NCI-H187 treated with DMSO at 0.1 percent for 48 hours (cell line): ENCODE results near the gene SLC27A4.

Experiments
- DNase-seq: peaks from one replicate; lab custom pipeline; 2025; lab: John Stamatoyannopoulos, UW

The SLC27A4 gene

GRCh38 chr9:128365525-128365924 is 25.2 kb downstream of the SLC27A4 start:
- DNase-seq, result no peak

- DNase-seq, result no peak
Measured at GRCh38 chr9:128369024-128369706, 28.8 kb downstream of the SLC27A4 start.

- DNase-seq, result no peak
Measured at GRCh38 chr9:128370367-128370751, 30.0 kb downstream of the SLC27A4 start.

- DNase-seq, result peak; percentile 54
Measured at GRCh38 chr9:128370752-128371629, 30.7 kb downstream of the SLC27A4 start, which contains the start of gene URM1. Gene URM1 (plus strand): TSS chr9:128371374. CDS start chr9:128371381, 7 bp downstream.

GRCh38 chr9:128371630-128372117 is 31.3 kb downstream of the SLC27A4 start:
- no peak for DNase-seq

GRCh38 chr9:128372188-128372641 is 31.9 kb downstream of the SLC27A4 start:
- no peak for DNase-seq

GRCh38 chr9:128372784-128373183 is 32.5 kb downstream of the SLC27A4 start:
- no peak for DNase-seq

- DNase-seq, result no peak
Measured at GRCh38 chr9:128374221-128374675, 33.9 kb downstream of the SLC27A4 start.

- DNase-seq, result no peak
Measured at GRCh38 chr9:128375865-128376264, 35.5 kb downstream of the SLC27A4 start.

GRCh38 chr9:128382261-128382660 is 41.9 kb downstream of the SLC27A4 start:
- DNase-seq, result no peak

GRCh38 chr9:128383007-128383753 is 42.9 kb downstream of the SLC27A4 start:
- DNase-seq, result no peak

- no peak for DNase-seq
Measured at GRCh38 chr9:128383791-128384190, 43.5 kb downstream of the SLC27A4 start.

- DNase-seq, result no peak
Measured at GRCh38 chr9:128384801-128385495, 44.6 kb downstream of the SLC27A4 start.

- DNase-seq, result no peak
Measured at GRCh38 chr9:128385496-128386460, 45.5 kb downstream of the SLC27A4 start.

- DNase-seq, result no peak
Measured at GRCh38 chr9:128388150-128388549, 47.8 kb downstream of the SLC27A4 start.

GRCh38 chr9:128389395-128390149 is 49.2 kb downstream of the SLC27A4 start:
- DNase-seq, result no peak

- DNase-seq, result no peak
Measured at GRCh38 chr9:128390150-128390812, 50.0 kb downstream of the SLC27A4 start.

- DNase-seq, result no peak
Measured at GRCh38 chr9:128390813-128391711, 50.7 kb downstream of the SLC27A4 start.
